Gastroesophageal sphincter (tissue), 4 donors: ENCODE results near the gene SETD9. TPM values are rescaled to one million over a fixed set of nuclear protein-coding genes. Genes with fewer than 3 reads are reported as not detected.
A peak's percentile ranks its signal among the peaks of the same experiment; 100 is the strongest.

ENCODE experiments used
- ATAC-seq: fragments of 150-250 bp; one replicate; pipeline ENCODE4 v1.9.1; 2016; ENCODE audit warnings: mild to moderate bottlenecking, moderate library complexity
- H3K27ac ChIP-seq, 4 donors: fragments of 200-600 bp; sonication (generic) in 3 of 4; 1 replicate in 3 of 4; 2 replicates in 1 of 4; pipeline ENCODE4 v1.5.1; 2016 to 2019
- H3K27me3 ChIP-seq: fragments of 200-600 bp; sonication (generic); one replicate; pipeline ENCODE4 v1.5.1; 2019
- H3K36me3 ChIP-seq, 2 donors: fragments of 200-600 bp; sonication (generic); one replicate each; pipeline ENCODE4 v1.5.1; 2019; ENCODE audit warnings: control low read depth in 1 of 2
- H3K4me1 ChIP-seq, 3 donors: fragments of 200-600 bp; sonication (generic); 1 replicate in 2 of 3; 2 replicates in 1 of 3; pipeline ENCODE4 v1.5.1; 2016 to 2019; ENCODE audit warnings: control low read depth in 2 of 3
- H3K4me3 ChIP-seq, 2 donors: fragments of 200-600 bp; sonication (generic); one replicate each; pipeline ENCODE4 v1.5.1; 2019; ENCODE audit warnings: mild to moderate bottlenecking in 1 of 2, moderate library complexity in 1 of 2
- H3K9me3 ChIP-seq, 3 donors: fragments of 200-600 bp; sonication (generic); one replicate each; pipeline ENCODE4 v1.5.1; 2017 to 2019; ENCODE audit warnings: control low read depth in 2 of 3
- EP300 ChIP-seq: sonication (generic); formaldehyde crosslinking; IDR thresholded peaks from one replicate; pipeline ENCODE4 v1.6.1; 2017; ENCODE audit warnings: antibody characterized with exemption, mild to moderate bottlenecking
- POLR2A ChIP-seq, 2 donors: fragments of 450-650 bp; IDR thresholded peaks; one replicate each; pipeline ENCODE4 v1.6.1; 2017; ENCODE audit warnings: antibody characterized with exemption in 2 of 2, mild to moderate bottlenecking in 2 of 2, moderate library complexity in 1 of 2
- POLR2AphosphoS5 ChIP-seq: sonication (generic); formaldehyde crosslinking; IDR thresholded peaks from one replicate; pipeline ENCODE4 v1.6.1; 2017; ENCODE audit warnings: antibody characterized with exemption
- WGBS, 2 donors: methylation state at CpG; one replicate each; pipeline ENCODE4 v1.1.5; 2018; ENCODE audit warnings: low coverage in 1 of 2; 5-methylcytosine and 5-hydroxymethylcytosine counted together
- total RNA-seq, 4 donors: library from RNA; depleted of rRNA; stranded (reverse); fragments of >200 nt; gene quantifications; one replicate each; pipeline ENCODE4 v1.1.0, GENCODE V29; 2016
- TF ChIP-seq, protein P1 (sequence below), 4 experiments: fragments of 200-600 bp in 2 of 4; fragments of 450-650 bp in 2 of 4; sonication (generic) in 1 of 4; IDR thresholded peaks; one replicate each; pipeline ENCODE4 v1.5.1; 2017 to 2019; ENCODE audit warnings: antibody characterized with exemption in 4 of 4, mild to moderate bottlenecking in 2 of 4, moderate library complexity in 2 of 4

Gene SETD9
- total RNA-seq, 4 donors from 2014 or later, result 5.9 to 19.6 (median 15.5) TPM

DNA sequence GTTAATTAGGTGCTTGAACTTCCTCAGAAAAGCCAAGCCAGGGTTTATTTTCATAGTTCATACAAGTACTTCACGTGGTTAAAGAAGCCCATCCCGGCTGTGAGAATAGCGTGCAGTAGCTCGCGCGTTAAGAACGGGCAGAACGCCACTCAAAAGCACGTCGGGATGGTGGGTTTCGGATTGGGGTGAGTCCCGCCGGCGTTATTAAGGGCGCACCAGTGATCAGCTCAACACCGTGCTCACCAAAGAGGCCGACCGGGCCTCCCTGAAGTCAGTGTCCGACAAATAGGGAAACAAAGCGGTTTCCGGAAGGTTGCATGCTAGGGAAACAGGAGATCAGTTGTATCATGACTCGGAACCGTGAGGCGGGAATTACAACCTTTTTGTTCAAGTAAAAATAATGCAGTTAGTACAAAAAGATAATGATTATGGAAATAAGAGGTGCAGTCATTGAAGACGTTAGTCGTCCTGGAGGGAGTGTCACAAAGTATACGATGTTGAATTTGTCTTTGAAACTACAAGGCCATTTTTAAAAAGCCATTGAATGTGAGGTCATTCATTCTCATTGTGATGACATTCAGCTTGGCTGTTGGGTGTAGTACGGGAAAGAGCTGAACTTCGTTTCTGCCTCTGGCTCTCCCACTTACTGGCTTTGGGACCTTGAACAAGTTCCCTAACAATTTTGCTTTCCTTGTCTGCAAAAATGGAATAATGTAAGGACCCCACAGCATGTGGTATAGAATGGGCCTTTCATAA, 992 bp downstream of the SETD9 start:
- H3K4me1 ChIP-seq, result peaks cover 0 to 15% (median 5%) of the 10 kb centered on the region in 3 donors
- peak overlapping the region; percentile 52 to 68 for H3K4me3 ChIP-seq
- peak; percentile 8 for ATAC-seq
- WGBS, 2 donors, result 1 to 4% methylated on average over 14 to 21 of the region's 29 CpGs
- TF ChIP-seq EP300 (no peak), POLR2A (IDR thresholded peaks at IDR 0.05) (no peak), POLR2AphosphoS5 (no peak)
- TF ChIP-seq, protein P1, sequence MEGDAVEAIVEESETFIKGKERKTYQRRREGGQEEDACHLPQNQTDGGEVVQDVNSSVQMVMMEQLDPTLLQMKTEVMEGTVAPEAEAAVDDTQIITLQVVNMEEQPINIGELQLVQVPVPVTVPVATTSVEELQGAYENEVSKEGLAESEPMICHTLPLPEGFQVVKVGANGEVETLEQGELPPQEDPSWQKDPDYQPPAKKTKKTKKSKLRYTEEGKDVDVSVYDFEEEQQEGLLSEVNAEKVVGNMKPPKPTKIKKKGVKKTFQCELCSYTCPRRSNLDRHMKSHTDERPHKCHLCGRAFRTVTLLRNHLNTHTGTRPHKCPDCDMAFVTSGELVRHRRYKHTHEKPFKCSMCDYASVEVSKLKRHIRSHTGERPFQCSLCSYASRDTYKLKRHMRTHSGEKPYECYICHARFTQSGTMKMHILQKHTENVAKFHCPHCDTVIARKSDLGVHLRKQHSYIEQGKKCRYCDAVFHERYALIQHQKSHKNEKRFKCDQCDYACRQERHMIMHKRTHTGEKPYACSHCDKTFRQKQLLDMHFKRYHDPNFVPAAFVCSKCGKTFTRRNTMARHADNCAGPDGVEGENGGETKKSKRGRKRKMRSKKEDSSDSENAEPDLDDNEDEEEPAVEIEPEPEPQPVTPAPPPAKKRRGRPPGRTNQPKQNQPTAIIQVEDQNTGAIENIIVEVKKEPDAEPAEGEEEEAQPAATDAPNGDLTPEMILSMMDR (IDR thresholded peaks at IDR 0.05), result no peak
- no peaks in the 10 kb centered on the region for H3K27me3 ChIP-seq
- no peaks in the 10 kb centered on the region for H3K9me3 ChIP-seq
- H3K36me3 ChIP-seq, result no peaks in the 10 kb centered on the region
- peak overlapping the region; percentile 60 to 96 (median 94) for H3K27ac ChIP-seq

- Histone ChIP-seq H3K4me1 (peaks cover 0 to 11% (median 5%) of the 10 kb centered on the region in 3 donors), H3K36me3 (no peaks in the 10 kb centered on the region), H3K4me3 (no peak overlapping the region), H3K9me3 (no peaks in the 10 kb centered on the region), H3K27me3 (no peaks in the 10 kb centered on the region), H3K27ac (no peak overlapping the region)
- ATAC-seq, result no peak
- WGBS, 2 donors, result 91 to 100% methylated on average over 3 of the region's 3 CpGs
- TF ChIP-seq, protein P1 (IDR thresholded peaks at IDR 0.05), result no peak
- no peak for TF ChIP-seq POLR2A (IDR thresholded peaks at IDR 0.05)
- TF ChIP-seq EP300, result no peak
Measured at GRCh38 chr5:56913766-56914165, 4.4 kb downstream of the SETD9 start.

DNA sequence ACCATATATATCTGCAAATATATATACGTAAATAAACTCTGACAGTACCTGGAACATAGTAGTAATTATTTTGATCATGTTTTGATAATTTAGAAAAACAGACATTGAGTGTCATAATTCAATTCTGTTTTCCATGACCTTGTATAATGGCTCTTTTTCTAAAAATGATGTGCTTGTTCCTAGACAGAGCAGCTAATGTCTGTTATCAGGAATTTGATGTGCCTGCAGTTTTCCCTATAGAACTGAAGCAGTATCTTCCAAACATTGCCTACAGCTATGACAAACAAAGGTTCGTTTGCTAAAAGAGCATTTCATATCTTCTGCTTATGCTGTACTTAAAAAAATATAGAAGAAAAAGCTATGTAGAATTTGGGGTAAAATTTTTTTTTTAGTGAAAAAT, 5.3 kb downstream of the SETD9 start:
- 89 to 94% methylated on average over 2 of the region's 2 CpGs for WGBS, 2 donors
- Histone ChIP-seq H3K27ac (no peak overlapping the region), H3K27me3 (no peaks in the 10 kb centered on the region), H3K4me1 (peaks cover 0 to 9% (median 5%) of the 10 kb centered on the region in 3 donors), H3K4me3 (no peak overlapping the region), H3K36me3 (no peaks in the 10 kb centered on the region), H3K9me3 (no peaks in the 10 kb centered on the region)
- no peak for TF ChIP-seq EP300
- no peak for ATAC-seq

DNA sequence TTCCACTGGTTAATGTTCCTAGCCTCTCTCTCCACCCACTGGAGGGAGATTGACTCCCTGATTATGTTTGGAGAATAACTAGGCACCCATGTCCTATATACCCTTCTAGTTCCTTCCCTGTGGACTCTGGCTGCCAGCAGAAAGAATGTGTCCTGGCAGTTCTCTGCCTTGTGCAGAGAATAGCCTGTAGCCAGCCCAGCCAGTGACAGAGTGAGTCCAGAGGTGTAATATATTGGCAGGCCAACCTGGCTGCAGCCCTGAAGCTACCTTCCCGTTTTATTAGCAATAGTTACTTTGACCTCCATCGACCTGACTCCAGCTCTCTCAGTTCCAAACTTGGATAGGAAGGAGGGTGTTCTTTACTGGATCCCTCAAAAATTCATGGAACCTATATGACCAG, 8.1 kb downstream of the SETD9 start:
- H3K27ac ChIP-seq, result no peak overlapping the region
- ATAC-seq, result no peak
- peaks cover 0 to 7% (median 0%) of the 10 kb centered on the region in 3 donors for H3K4me1 ChIP-seq
- no peak for TF ChIP-seq EP300
- TF ChIP-seq, protein P1 (IDR thresholded peaks at IDR 0.05), result no peak
- TF ChIP-seq POLR2AphosphoS5, result no peak
- TF ChIP-seq POLR2A (IDR thresholded peaks at IDR 0.05), result no peak
- peaks cover 3 to 16% of the 10 kb centered on the region in 2 donors for H3K36me3 ChIP-seq
- WGBS, 2 donors, result 70 to 85% methylated on average over 2 of the region's 2 CpGs
- H3K9me3 ChIP-seq, result no peaks in the 10 kb centered on the region
- no peaks in the 10 kb centered on the region for H3K27me3 ChIP-seq
- no peak overlapping the region for H3K4me3 ChIP-seq

DNA sequence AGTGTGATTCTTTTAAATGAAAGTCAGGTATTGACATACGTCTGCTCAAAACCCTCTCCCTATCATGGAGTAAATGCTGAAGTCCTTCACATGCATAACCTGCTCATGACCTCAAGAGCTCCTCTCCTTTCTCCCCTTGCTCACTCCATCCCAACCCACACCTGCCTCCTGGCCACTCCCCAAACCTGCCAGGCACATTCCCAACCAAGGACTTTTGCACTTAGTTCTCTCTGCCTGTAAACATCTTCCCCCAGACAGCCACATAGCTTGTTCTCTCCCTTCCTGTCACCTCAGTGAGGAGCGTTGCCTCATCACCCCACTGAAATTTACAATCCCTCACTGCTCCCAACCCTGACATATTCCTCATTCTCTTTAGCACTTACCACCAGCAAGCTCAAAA, 8.7 kb downstream of the SETD9 start:
- TF ChIP-seq, protein P1 (IDR thresholded peaks at IDR 0.05), result no peak
- TF ChIP-seq EP300 (no peak), POLR2AphosphoS5 (no peak), POLR2A (IDR thresholded peaks at IDR 0.05) (no peak)

More for the DNA sequence above, 8.7 kb downstream of the SETD9 start:
- WGBS, 2 donors, result 63 to 71% methylated on average over 1 to 2 of the region's 2 CpGs
- H3K4me3 ChIP-seq, result no peak overlapping the region
- H3K36me3 ChIP-seq, result peaks cover 3 to 21% of the 10 kb centered on the region in 2 donors
- H3K27me3 ChIP-seq, result no peaks in the 10 kb centered on the region
- ATAC-seq, result no peak
- no peak overlapping the region for H3K27ac ChIP-seq
- H3K9me3 ChIP-seq, result no peaks in the 10 kb centered on the region
- peaks cover 0 to 7% (median 0%) of the 10 kb centered on the region in 3 donors for H3K4me1 ChIP-seq
